Upper lobe of left lung (tissue), 6 donors: ENCODE data around the gene ACOT8. TPM values are rescaled to one million over a fixed set of nuclear protein-coding genes. Genes with fewer than 3 reads are reported as not detected.

Experiments used
- ATAC-seq, 2 donors: fragments of 200-7000 bp; cut with Tn5 transposase; one replicate each; pipeline ENCODE4 v1.9.1; 2022; ENCODE audit warnings: mild to moderate bottlenecking in 2 of 2, moderate library complexity in 2 of 2; ENCODE audit not compliant: low FRiP score in 2 of 2
- DNase-seq, 2 donors: peaks; one replicate each; pipeline ENCODE4 v3.0.0-alpha.2; 2019 to 2020
- H3K27ac ChIP-seq, 4 donors: fragments of 200-600 bp; sonication (generic); one replicate each; pipeline ENCODE4 v1.5.1; 2016 to 2019
- H3K27me3 ChIP-seq, 4 donors: fragments of 200-600 bp; sonication (generic); one replicate each; pipeline ENCODE4 v1.5.1; 2017 to 2019
- H3K36me3 ChIP-seq, 4 donors: fragments of 200-600 bp; sonication (generic); one replicate each; pipeline ENCODE4 v1.5.1; 2016 to 2019
- H3K4me1 ChIP-seq, 4 donors: fragments of 200-600 bp; sonication (generic); one replicate each; pipeline ENCODE4 v1.5.1; 2018 to 2019
- H3K4me3 ChIP-seq, 4 donors: fragments of 200-600 bp; sonication (generic); one replicate each; pipeline ENCODE4 v1.5.1; 2017 to 2019; ENCODE audit warnings: mild to moderate bottlenecking in 2 of 4, moderate library complexity in 1 of 4
- H3K9me3 ChIP-seq, 4 donors: fragments of 200-600 bp; sonication (generic); one replicate each; pipeline ENCODE4 v1.5.1; 2018 to 2019
- EP300 ChIP-seq, 4 donors: sonication (generic); formaldehyde crosslinking; IDR thresholded peaks; one replicate each; pipeline ENCODE4 v1.5.1; 2017; ENCODE audit warnings: antibody characterized with exemption in 4 of 4, control low read depth in 2 of 4
- POLR2A ChIP-seq, 4 donors: fragments of 450-650 bp; IDR thresholded peaks; one replicate each; pipeline ENCODE4 v1.5.1; 2016 to 2017; ENCODE audit warnings: antibody characterized with exemption in 4 of 4, mild to moderate bottlenecking in 2 of 4
- POLR2AphosphoS5 ChIP-seq, 2 donors: sonication (generic); formaldehyde crosslinking; IDR thresholded peaks; one replicate each; pipeline ENCODE4 v1.5.1; 2017; ENCODE audit warnings: antibody characterized with exemption in 2 of 2
- WGBS, 2 donors: methylation state at CpG; one replicate each; pipeline ENCODE4 v1.1.5; 2017 to 2018; 5-methylcytosine and 5-hydroxymethylcytosine counted together
- total RNA-seq, 6 donors: library from RNA; depleted of rRNA in 4 of 6; stranded (reverse); fragments of >200 nt in 4 of 6; gene quantifications; one replicate each; pipeline versions ENCODE4 v1.1.0 to v1.2.1, GENCODE V29; 2016 to 2021
- TF ChIP-seq, protein P1 (sequence below), 6 experiments: fragments of 450-650 bp in 4 of 6; fragments of 200-600 bp in 2 of 6; sonication (generic) in 2 of 6; IDR thresholded peaks; one replicate each; pipeline ENCODE4 v1.5.1; 2016 to 2019; ENCODE audit warnings: antibody characterized with exemption in 6 of 6
- donor health status: DM: no; HTN: no; CAD: no; lungs with moderate emphysema.
- donor health status: DM: no; HTN: yes; CAD: no; lungs with severe emphysema.

The ACOT8 gene
- total RNA-seq, 6 donors from 2014 or later: 23.9 to 46.8 (median 31.5) TPM

DNA sequence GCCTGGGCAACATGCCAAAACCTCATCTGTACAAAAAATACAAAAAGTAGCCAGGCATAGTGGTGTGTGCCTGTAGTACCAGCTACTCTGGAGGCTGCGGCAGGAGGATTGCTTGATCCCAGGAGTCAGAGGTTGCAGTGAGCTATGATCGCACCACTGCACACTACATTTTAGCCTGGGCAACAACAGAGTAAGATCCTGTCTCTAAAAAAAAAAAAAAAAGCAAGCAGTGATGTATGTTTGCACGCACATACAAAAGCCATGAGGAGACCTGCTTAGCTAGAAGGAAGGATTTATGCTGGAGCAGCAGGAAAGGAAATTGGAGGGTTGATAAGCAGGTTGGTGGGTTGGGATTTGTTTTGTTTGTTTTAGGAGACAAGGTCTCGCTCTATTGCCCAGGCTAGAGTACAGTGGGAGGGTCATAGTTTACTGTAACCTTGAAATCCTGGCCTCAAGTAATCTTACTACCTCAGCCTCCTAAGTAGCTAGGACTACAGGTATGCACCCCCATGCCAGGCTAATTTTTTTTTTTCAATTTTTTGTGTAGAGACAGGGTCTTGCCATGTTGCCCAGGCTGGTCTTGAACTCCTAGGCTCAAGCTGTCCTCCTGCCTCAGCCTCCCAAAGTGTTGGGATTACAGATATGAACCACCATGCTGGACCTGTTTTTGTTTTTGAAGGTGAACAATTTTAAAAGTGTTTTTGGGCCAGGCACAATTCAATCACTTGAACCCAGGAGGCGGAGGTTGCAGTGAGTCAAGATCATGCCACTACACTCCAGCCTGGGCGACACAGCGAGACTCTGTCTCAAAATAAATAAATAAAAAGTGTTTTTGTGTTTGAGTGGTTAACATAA is 4.3 kb upstream of the ACOT8 start:
- ATAC-seq (no peak), DNase-seq (no peak)
- no peaks in the 10 kb centered on the region for H3K36me3 ChIP-seq
- 93 to 94% methylated on average over 7 of the region's 7 CpGs for WGBS, 2 donors
- no peak overlapping the region for H3K4me3 ChIP-seq
- no peak for TF ChIP-seq EP300 (IDR thresholded peaks at IDR 0.05)
- TF ChIP-seq, protein P1, sequence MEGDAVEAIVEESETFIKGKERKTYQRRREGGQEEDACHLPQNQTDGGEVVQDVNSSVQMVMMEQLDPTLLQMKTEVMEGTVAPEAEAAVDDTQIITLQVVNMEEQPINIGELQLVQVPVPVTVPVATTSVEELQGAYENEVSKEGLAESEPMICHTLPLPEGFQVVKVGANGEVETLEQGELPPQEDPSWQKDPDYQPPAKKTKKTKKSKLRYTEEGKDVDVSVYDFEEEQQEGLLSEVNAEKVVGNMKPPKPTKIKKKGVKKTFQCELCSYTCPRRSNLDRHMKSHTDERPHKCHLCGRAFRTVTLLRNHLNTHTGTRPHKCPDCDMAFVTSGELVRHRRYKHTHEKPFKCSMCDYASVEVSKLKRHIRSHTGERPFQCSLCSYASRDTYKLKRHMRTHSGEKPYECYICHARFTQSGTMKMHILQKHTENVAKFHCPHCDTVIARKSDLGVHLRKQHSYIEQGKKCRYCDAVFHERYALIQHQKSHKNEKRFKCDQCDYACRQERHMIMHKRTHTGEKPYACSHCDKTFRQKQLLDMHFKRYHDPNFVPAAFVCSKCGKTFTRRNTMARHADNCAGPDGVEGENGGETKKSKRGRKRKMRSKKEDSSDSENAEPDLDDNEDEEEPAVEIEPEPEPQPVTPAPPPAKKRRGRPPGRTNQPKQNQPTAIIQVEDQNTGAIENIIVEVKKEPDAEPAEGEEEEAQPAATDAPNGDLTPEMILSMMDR (IDR thresholded peaks at IDR 0.05): no peak
- TF ChIP-seq POLR2A (IDR thresholded peaks at IDR 0.05): no peak
- no peak for TF ChIP-seq POLR2AphosphoS5 (IDR thresholded peaks at IDR 0.05)
- H3K27me3 ChIP-seq: no peaks in the 10 kb centered on the region
- H3K9me3 ChIP-seq: no peaks in the 10 kb centered on the region
- H3K27ac ChIP-seq: no peak overlapping the region
- peaks cover 9 to 19% (median 12%) of the 10 kb centered on the region in 4 donors for H3K4me1 ChIP-seq

DNA sequence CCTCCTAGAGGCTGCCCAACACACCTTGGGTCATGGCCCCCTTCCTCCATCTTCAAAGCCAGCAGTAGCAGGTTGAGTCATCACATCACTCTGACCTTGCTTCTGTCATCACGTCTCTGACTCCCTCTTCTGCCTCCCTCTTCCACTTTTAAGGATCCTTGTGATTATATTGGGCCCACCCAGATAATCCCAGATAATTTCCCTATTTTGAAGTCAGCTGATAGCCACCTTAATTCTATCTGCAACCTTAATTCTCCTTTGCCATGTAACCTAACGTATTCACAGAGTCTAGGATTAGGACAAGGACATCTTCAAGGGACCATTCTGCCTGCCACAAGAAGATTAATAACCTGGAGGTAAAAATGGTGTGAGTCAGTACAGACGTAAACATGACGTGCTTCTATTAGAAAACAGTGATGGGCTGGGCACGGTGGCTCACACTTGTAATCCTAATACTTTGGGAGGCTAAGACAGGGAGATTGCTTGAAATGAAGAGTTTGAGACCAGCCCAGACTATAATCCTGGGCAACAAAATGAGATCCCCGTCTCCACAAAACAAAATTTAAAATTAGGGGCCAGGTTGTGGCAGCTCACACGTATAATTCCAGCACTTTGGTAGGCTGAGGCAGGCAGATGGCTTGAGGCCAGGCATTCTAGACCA is 3.5 kb upstream of the ACOT8 start:
- Histone ChIP-seq H3K4me1 (peaks cover 16 to 26% (median 19%) of the 10 kb centered on the region in 4 donors), H3K4me3 (no peak overlapping the region), H3K27me3 (no peaks in the 10 kb centered on the region), H3K9me3 (no peaks in the 10 kb centered on the region), H3K27ac (no peak overlapping the region), H3K36me3 (no peaks in the 10 kb centered on the region)
- WGBS, 2 donors: 72 to 75% methylated on average over 7 of the region's 7 CpGs
- DNase-seq (no peak), ATAC-seq (no peak)
- TF ChIP-seq EP300 (IDR thresholded peaks at IDR 0.05) (no peak), POLR2A (IDR thresholded peaks at IDR 0.05) (no peak), POLR2AphosphoS5 (IDR thresholded peaks at IDR 0.05) (no peak)
- TF ChIP-seq, protein P1 (IDR thresholded peaks at IDR 0.05): no peak

DNA sequence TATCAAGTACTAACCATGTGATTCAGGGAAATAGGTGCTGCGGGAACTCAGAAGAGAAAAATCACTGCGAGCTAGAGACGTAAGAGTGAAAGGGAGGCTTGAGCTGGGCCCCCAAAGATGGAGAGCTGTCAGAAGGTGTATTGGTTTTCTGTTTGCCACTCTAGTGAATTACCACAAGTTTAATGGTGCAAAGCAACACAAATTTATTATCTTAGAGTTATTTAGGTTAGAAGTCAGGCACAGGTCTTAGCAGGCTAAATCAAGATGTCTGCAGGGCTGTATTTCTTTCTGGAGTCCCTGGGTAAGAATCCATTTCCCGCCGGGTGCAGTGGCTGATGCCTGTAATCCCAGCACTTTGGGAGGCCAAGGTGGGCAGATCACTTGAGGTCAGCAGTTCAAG is 2.7 kb upstream of the ACOT8 start:
- WGBS, 2 donors: 90 to 97% methylated on average over 5 of the region's 5 CpGs
- ATAC-seq (no peak), DNase-seq (no peak)
- no peaks in the 10 kb centered on the region for H3K27me3 ChIP-seq
- H3K9me3 ChIP-seq: no peaks in the 10 kb centered on the region
- H3K27ac ChIP-seq: no peak overlapping the region
- H3K36me3 ChIP-seq: peaks cover 0 to 2% (median 0%) of the 10 kb centered on the region in 4 donors
- H3K4me1 ChIP-seq: peaks cover 24 to 34% (median 27%) of the 10 kb centered on the region in 4 donors
- TF ChIP-seq, protein P1 (IDR thresholded peaks at IDR 0.05): no peak
- TF ChIP-seq POLR2A (IDR thresholded peaks at IDR 0.05): no peak
- no peak for TF ChIP-seq EP300 (IDR thresholded peaks at IDR 0.05)
- TF ChIP-seq POLR2AphosphoS5 (IDR thresholded peaks at IDR 0.05): no peak
- H3K4me3 ChIP-seq: no peak overlapping the region

DNA sequence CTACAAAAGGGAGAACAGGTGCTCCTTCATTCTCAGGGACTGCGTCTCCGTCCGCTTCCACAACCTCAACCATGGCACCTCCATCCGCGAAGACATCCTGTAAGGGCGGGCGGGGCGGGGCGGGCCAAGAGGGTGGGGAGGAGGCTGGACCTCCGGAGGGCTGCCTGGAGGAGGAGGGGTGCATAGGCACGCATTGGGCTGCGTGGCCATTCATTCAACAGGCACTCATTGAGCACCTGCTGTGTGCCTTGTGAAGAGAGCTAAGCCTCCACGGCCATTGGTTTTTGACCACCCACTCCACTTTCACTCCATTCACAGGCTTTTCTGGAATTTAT is 657 bp upstream of the ACOT8 start:
- Histone ChIP-seq H3K27ac (peak overlapping the region; percentile 72 to 92 (median 90)), H3K27me3 (no peaks in the 10 kb centered on the region), H3K9me3 (no peaks in the 10 kb centered on the region), H3K36me3 (peaks cover 0 to 18% (median 5%) of the 10 kb centered on the region in 4 donors), H3K4me1 (peaks cover 29 to 40% (median 33%) of the 10 kb centered on the region in 4 donors), H3K4me3 (peak overlapping the region; percentile 51 to 81 (median 61))
- no peak for TF ChIP-seq EP300 (IDR thresholded peaks at IDR 0.05)
- no peak for TF ChIP-seq POLR2A (IDR thresholded peaks at IDR 0.05)
- no peak for TF ChIP-seq POLR2AphosphoS5 (IDR thresholded peaks at IDR 0.05)
- TF ChIP-seq, protein P1 (IDR thresholded peaks at IDR 0.05): no peak
- WGBS, 2 donors: 13 to 19% methylated on average over 7 to 8 of the region's 13 CpGs
- peak; percentile 3 to 8 for ATAC-seq
- no peak for DNase-seq
